HG03103 (cell line): ENCODE measurements around the gene TMEM119.

ENCODE experiments used
- ATAC-seq: cut with Tn5 transposase; IDR thresholded peaks from one replicate; pipeline ENCODE4 v1.9.1; 2021; ENCODE audit warnings: low read depth; ENCODE audit not compliant: unreplicated experiment

Gene TMEM119, protein sequence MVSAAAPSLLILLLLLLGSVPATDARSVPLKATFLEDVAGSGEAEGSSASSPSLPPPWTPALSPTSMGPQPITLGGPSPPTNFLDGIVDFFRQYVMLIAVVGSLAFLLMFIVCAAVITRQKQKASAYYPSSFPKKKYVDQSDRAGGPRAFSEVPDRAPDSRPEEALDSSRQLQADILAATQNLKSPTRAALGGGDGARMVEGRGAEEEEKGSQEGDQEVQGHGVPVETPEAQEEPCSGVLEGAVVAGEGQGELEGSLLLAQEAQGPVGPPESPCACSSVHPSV

GRCh38 chr12:108597559-108598471, at the start of gene TMEM119:
TSS of gene TMEM119 (minus strand) at chr12:108598084. CDS start at chr12:108592383, 5,701 bp downstream.
- ATAC-seq = no peak

- ATAC-seq = no peak
Observed at GRCh38 chr12:108646600-108647579, 49.0 kb upstream of the TMEM119 start.

DNA sequence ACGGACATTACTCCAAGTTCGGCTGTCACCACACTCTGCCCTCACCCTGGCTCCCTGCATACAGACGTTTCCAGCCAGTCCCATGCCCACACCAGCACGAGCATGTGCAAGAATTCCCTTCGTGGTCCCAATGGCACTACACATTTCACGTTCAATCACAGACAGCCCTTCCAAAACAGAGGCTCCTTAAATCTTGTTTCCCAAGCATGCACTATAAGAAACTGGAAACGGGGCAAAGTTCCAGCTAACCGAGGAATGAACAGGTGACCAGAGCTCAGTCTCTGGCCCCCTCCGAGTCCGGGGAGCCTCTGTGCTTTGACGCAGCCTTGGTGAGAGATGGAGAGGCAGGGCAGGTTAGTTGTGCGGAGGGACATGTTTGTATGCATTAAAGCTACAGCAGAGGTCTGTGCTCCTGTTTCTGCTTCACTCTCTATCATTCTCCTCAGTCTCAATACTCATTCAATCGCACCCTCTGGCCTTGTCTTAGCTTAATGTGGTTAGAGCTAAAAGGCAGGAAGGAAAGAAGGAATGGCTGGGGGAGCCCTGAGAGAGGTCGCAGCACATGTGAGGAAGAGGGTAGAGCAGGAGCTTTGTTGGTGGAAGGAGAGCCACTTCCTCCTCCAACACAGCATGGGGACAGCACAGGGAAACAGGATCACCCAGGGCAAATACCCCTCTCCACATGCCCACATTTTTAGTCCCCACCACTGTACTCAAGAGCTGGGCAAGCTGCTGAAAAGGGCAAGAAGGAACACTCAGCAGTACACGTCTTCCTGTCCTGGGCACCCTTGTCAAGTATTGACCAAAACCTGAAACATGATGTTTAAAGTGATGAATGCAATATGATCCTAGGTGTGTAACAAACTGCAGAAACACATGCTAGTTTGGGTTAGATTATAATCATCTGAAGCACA, 48.1 kb upstream of the TMEM119 start:
- ATAC-seq = no peak

GRCh38 chr12:108644811-108645120, 46.9 kb upstream of the TMEM119 start:
- ATAC-seq = no peak

DNA sequence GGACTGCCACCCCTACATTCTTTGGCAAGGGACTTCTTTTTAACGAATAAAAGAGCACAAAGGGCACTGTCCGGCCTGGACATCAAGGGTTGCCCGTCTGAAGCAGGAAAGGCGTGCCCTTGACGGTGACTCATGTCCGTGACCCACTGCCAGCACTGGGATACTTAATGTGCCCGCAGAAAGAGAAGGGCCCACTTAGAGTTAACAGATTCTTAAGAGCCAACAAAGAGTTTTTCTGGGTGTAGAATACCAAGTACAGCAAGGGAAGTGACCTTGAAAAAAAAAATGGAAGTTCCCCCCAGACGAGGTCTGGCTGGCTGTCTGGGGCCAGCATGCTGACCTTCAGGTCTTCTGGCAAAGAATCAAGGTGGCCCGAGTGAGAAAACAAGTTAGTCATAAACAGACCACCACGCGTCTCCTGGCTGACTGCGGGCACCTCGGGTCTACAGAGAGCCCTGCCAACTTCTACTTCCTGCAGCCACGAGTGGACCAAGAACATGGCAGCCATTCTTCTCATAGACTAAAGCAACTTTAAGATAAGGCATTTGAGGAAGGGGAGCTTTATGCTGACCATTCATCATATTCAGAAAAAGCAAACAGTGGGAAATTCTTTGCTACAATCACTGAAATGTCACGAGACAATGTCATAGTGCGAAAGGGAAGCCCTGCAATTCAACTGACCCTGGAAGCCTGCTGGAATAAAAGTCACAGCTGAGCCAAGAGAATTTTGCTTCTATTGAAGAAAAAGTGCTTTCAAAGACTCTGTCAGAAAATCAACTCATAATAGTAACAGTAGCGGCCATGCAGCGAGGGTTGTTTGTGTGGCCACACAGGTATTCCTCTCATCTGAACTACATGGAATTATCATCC, 46.3 kb upstream of the TMEM119 start:
- no peak for ATAC-seq

GRCh38 chr12:108642899-108643654, 45.2 kb upstream of the TMEM119 start:
- ATAC-seq = no peak

DNA sequence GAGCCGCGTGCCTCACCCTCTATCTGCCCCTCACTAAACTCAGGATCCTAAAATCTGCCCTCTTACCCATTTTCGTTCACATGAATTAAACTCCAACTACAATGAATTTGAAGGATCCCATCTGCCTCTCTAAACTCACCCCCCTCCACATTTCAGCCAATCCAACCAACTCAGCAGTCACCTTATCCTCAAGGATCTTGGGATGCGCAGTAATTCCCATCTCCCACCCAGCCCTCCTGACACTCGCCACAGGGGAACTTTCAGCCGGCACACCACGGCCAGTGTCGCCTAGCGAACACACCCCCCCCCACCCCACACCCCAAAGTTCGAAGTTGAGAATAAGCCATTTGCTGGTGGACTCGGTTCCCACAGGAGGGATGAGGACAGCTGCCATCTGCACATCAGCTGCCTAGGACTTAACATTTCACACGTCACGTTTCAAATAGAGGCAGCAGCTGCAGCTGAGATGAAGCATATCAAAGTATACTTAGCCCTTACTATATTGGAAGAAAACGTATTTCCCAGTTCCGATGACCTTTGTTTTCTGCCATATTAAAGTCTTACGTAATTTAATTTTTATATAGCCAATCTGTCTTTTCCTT, 44.5 kb upstream of the TMEM119 start:
- no peak for ATAC-seq

DNA sequence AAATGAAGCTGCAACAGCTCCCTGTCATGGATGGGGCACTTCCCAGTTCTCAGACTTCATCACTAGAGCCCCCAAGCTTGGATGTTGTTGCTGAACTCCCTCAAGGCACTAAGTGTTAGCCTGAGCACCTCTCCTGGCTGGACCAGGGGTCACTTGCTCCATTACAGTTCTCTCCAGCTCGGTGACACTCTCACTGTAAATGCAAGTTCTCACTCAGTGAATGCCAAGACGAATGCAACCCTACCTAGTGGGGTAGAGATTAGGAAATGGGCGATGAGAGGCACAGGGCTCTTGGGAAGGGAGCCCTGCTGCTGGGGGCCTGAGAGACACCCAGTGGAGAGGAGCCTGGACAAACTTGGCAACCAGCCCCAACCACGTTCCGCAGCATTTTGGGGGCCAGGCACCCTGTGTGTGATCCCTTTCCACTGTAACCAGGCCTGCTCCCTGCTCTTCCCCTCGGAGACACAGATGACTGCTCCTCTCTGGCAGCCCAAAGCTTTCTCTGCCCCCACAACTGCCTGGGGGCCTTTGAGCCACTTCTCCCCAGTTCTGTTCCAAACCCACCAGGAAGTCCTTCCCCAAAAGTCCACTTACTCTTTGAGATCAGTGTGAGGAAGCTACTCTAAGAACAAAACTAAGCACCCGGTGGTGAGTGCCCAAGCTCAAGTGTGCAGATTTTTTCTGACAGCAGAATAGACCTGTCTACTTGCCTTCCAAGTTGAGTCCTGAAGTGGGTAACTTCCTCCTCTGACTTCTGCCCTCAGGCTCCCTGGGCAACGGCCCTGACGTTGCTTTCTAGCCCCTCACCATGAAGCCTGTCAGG, 43.8 kb upstream of the TMEM119 start:
- ATAC-seq = no peak

DNA sequence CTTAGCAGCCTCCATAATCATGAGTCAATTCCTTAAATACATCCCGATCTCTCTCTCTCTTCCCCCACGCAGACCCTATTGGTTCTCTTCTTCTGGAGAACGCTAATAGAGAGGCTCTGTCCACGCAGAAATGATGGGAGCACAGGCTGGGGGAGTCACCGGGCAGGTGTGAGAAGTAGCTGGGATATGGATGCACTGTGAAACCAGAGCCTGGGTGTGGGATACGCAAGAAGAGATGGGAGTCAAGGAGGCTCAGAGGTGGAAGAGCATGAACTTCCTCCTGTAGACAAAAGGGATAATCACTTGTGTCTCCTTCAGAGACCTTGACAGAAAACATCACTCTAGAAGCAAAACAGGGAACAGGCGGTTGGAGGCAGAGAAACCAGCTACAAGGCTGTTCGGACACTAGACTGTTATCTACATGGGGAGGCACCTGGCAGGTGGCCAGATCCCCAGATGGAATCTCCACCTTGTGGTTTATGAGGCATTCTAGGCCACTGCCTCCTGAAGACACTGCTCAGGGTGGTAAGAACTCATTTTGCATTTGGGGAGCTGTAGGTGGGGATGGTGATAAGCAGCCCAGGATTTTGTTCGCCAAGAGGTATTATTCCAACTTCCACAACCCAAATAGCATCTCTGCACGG, 43.0 kb upstream of the TMEM119 start:
- ATAC-seq = no peak

DNA sequence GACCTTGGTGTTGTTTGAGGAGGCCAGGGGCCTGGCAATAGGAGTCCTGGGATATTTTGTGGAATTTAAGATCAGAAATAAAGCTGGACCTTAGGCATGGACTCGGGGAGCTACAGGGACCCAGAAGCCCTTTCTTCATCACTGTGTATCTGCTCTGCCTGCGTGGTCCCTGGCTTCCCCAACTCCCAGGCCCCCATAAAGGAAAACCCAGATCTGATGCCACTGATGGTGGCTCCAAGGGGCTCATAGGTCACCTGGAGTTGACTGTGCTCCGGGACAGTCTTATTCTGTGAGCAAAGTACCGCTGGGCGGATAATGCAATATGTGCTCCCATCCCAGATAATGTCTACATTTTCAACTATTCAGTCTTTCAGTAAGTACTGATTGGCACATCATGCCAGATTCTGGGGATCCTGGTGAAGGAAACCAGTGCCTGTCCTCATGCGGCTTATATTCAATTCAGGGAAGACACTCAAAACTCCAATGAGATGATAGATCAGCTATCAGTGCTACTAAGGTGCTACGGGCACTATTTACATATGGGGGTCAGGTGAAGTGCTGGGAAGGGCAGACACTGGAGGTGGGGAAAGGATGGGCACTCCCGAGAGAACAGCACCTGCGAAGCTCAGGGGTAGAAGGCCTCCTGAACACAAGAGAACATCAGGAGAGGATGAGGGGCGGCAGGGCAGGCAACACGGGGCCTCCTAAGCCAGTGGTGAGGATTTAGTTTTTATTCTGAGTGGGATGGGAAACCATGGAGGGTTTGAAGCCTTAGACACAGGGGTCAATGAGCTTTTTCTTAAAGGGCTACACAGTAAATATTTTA, 41.3 kb upstream of the TMEM119 start:
- ATAC-seq = no peak

DNA sequence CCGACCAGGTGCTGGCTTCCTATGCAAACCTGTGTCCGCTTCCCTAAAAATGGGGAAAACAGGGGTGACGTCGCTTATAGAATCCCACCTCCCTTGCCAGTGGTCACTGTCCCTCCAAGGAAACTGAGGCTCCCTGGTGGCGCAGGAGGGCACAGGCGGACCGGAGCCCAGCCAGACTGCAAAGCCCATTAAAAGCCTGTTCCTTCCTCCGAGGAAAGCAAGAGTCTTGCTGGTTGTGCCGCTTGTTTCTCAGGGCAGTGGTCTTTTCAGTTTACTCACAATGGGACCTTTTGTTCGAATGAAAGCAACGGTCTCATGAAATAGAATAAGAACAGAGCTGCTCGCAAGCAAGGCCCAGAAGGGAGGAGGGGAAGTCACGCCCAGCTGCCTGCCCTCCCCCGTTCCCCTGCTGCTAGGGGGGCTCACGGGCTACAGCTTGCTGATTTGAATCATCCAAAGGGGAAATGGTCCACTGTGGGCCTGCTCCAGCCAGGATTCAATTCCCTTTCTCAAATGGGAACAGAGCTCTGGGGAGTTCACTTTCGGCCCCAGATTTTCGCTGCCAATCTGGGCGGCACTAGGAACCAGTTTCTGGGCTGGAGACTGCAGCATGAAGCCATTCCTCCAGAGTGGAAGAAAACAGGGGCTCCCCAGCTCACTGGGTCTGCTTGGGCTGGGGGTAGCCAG, 40.4 kb upstream of the TMEM119 start:
- no peak for ATAC-seq

- ATAC-seq = no peak
Observed at GRCh38 chr12:108637222-108637971, 39.5 kb upstream of the TMEM119 start.

DNA sequence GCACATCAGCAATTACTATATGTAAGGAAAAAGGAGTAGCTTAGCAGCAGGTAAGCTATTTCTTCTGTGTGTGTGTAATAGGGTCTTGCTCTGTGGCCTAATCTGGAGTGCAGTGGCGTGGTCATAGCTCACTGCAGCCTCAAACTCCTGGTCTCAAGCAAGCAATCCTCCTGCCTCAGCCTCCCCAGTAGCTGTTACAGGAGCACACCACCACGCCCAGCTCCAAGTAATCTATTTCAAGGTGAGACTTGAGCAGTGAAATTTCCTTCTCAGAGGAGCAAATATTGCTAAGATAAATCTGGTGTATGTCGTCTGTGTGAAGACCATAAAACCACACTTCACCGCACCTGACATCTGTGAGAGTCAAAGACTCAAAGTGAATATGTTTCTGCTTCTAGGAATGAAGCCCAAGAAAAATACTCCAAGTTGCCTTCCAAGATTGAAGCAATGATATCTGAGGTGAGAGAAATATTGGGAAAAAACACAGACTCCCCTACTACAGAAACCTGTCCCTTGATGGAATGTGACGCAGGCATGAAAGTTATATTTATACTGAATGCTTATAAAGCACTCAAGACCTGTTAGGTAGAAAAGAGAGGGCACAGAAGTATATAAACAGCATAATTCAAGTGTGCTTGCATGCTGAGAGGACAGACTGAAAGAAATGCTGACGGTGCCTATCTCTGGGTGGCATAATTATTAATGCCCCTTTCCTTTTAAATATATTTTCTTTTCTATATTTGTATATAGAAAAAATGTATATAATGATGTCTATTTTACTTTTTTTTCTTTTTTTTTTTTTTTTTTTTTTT, 38.3 kb upstream of the TMEM119 start:
- peak; percentile 0 for ATAC-seq
